ENCODE data around the gene SERTAD3. TPM values are rescaled to one million over a fixed set of nuclear protein-coding genes. Genes with fewer than 3 reads are reported as not detected.

The SERTAD3 gene
- total RNA-seq, 1 donor from 2014 or later = 31.4 TPM

DNA sequence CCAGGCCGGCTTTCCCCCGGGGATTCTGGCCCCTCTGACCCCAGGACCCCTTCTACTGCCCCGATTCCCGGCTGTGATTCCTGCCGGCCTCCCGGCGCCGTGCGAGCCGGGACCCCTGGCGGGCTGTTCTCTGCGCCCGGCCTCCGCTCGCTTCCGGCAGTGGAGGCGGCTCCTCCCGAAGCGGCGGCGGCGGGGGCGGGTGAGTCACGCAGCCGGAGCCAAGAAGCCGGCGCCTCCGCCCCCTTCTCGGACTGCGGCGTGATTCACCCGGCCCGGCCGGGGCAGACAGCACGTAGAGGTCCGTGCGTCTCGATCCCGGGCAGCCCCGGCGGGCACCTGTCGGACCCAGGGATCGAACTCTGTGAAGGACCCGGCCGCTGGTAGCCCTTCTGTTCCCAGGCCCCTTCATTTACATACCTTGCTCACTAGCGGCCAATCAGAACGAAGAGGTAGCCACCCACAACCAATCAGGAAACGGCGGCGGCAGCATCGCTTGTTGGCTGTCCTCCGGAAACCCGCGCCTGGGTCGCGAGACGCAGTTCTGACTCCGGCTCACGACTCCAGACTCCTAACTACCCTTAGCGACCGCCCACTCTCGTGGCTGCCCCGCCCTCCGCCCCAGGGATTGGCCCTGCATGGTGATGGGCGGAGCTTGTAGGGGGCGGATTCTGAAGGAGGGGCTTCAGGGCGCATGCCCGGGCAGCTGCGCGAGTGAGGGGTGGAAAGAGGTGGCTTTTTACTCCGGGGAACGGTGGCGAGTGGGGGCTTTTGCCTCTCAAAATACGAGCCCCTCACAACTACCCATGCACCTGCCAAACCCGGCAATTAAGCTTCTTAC, 18.5 kb downstream of the SERTAD3 start, which contains the start of gene SERTAD1:
SERTAD1 (minus strand) TSS at position 543 of the 838 bp plus-strand sequence. CDS start 2,446 bp downstream, outside the sequence.
- H3K9me3 Mint-ChIP-seq (ENCODE audit: unreplicated experiment) = no peaks in the 10 kb centered on the region
- peak within 1 kb of the TSS; percentile 96 for H3K27ac Mint-ChIP-seq (ENCODE audit: unreplicated experiment)
- peak within 1 kb of the TSS; percentile 98 for H3K4me3 Mint-ChIP-seq (ENCODE audit: unreplicated experiment)
- no peaks in the 10 kb centered on the region for H3K27me3 Mint-ChIP-seq (ENCODE audit: unreplicated experiment)
- H3K4me1 Mint-ChIP-seq (ENCODE audit: unreplicated experiment) = peaks cover 27% of the 10 kb centered on the region
- DNase-seq (ENCODE audit: extremely low spot score, unreplicated experiment) = peak; percentile 100
- H3K36me3 Mint-ChIP-seq (ENCODE audit: unreplicated experiment) = peaks cover 3% of the 10 kb centered on the region
- TF ChIP-seq CTCF (IDR thresholded peaks at IDR 0.05) = peak; percentile 90

GRCh38 chr19:40424637-40425449, 19.3 kb downstream of the SERTAD3 start:
- TF ChIP-seq CTCF (IDR thresholded peaks at IDR 0.05) = no peak
- H3K4me3 Mint-ChIP-seq (ENCODE audit: unreplicated experiment) = peak overlapping the region; percentile 98
- peak overlapping the region; percentile 96 for H3K27ac Mint-ChIP-seq (ENCODE audit: unreplicated experiment)
- peaks cover 3% of the 10 kb centered on the region for H3K36me3 Mint-ChIP-seq (ENCODE audit: unreplicated experiment)
- DNase-seq (ENCODE audit: extremely low spot score, unreplicated experiment) = no peak
- H3K4me1 Mint-ChIP-seq (ENCODE audit: unreplicated experiment) = peaks cover 29% of the 10 kb centered on the region
- H3K9me3 Mint-ChIP-seq (ENCODE audit: unreplicated experiment) = no peaks in the 10 kb centered on the region
- H3K27me3 Mint-ChIP-seq (ENCODE audit: unreplicated experiment) = no peaks in the 10 kb centered on the region

DNA sequence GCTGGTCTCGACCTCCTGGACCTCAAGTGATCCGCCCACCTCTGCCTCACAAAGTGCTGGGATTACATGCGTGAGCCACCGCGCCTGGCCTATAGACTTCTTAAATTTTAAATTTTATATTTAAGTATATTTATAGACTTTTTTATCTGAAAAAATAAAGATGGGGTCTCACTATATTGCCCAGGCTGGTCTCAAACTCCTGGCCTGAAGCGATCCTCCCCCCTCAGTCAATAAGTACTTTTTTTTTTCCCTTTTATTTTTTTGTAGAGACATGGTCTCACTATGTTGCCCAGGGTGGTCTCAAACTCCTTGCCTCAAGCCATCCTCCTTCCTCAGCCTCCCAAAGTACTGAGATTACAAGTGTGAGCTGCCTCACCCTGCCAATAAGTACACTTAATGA, 20.2 kb downstream of the SERTAD3 start:
- Mint-ChIP-seq H3K4me3 (ENCODE audit: unreplicated experiment) (peak overlapping the region; percentile 50), H3K27ac (ENCODE audit: unreplicated experiment) (peak overlapping the region; percentile 79), H3K9me3 (ENCODE audit: unreplicated experiment) (no peaks in the 10 kb centered on the region)

GRCh38 chr19:40422748-40423566, 21.2 kb downstream of the SERTAD3 start:
- no peak overlapping the region for H3K4me3 Mint-ChIP-seq (ENCODE audit: unreplicated experiment)
- peaks cover 32% of the 10 kb centered on the region for H3K4me1 Mint-ChIP-seq (ENCODE audit: unreplicated experiment)
- peaks cover 3% of the 10 kb centered on the region for H3K36me3 Mint-ChIP-seq (ENCODE audit: unreplicated experiment)
- DNase-seq (ENCODE audit: extremely low spot score, unreplicated experiment) = no peak
- H3K27me3 Mint-ChIP-seq (ENCODE audit: unreplicated experiment) = no peaks in the 10 kb centered on the region
- no peaks in the 10 kb centered on the region for H3K9me3 Mint-ChIP-seq (ENCODE audit: unreplicated experiment)
- TF ChIP-seq CTCF (IDR thresholded peaks at IDR 0.05) = no peak
- H3K27ac Mint-ChIP-seq (ENCODE audit: unreplicated experiment) = peak overlapping the region; percentile 92

More for the DNA sequence above, 20.2 kb downstream of the SERTAD3 start:
- H3K4me1 Mint-ChIP-seq (ENCODE audit: unreplicated experiment) = peaks cover 32% of the 10 kb centered on the region
- no peak for TF ChIP-seq CTCF (IDR thresholded peaks at IDR 0.05)
- DNase-seq (ENCODE audit: extremely low spot score, unreplicated experiment) = no peak
- no peaks in the 10 kb centered on the region for H3K27me3 Mint-ChIP-seq (ENCODE audit: unreplicated experiment)
- H3K36me3 Mint-ChIP-seq (ENCODE audit: unreplicated experiment) = peaks cover 3% of the 10 kb centered on the region
